ENCODE results near the gene TLNRD1. TPM values are rescaled to one million over a fixed set of nuclear protein-coding genes. Genes with fewer than 3 reads are reported as not detected.

The TLNRD1 gene
- total RNA-seq, 1 experiment from 2014 or later: 31.8 TPM

DNA sequence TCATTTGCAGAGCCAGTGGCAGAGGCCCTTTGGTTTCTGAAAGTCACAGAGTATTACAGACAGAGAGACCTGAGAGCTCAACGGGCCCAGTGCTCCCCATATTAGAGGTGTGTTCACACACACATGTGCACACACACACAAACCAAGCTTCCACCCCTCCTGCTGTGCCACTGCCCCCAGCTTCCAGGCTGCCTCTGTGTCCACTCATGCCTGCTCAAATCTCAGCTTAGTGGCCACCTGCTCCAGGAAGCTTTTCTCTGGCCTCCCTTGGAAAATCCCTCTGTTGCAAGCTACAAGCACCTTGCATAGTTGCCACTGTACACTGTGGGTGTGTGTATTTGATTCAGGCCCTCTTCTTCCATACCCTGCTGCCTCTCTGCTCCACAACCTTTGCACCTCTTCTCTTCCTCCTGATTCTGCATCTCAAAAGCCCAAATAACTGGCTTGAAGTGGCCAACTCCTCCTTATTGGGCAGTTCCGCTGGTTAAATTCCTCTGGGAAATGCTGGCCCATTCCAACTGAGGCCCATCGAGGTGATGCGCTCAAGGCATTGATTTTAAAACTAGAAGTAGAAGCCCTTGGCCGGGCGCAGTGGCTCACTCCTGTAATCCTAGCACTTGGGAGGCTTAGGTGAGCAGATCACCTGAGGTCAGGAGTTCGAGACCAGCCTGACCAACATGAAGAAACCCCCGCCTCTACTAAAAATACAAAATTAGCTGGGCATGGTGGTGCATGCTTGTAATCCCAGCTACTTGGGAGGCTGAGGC lies 34.1 kb upstream of the TLNRD1 start:
- BruUV-seq (replicated peaks): no TSS peak
- CTCF ChIA-PET: interaction anchor here (1.1 kb wide), 1 partner anchor 187 kb away, joined by 3 read pairs; the partner anchor contains the start of gene CEMIP
- DNase-seq: no peak
- TF ChIP-seq, protein P1, sequence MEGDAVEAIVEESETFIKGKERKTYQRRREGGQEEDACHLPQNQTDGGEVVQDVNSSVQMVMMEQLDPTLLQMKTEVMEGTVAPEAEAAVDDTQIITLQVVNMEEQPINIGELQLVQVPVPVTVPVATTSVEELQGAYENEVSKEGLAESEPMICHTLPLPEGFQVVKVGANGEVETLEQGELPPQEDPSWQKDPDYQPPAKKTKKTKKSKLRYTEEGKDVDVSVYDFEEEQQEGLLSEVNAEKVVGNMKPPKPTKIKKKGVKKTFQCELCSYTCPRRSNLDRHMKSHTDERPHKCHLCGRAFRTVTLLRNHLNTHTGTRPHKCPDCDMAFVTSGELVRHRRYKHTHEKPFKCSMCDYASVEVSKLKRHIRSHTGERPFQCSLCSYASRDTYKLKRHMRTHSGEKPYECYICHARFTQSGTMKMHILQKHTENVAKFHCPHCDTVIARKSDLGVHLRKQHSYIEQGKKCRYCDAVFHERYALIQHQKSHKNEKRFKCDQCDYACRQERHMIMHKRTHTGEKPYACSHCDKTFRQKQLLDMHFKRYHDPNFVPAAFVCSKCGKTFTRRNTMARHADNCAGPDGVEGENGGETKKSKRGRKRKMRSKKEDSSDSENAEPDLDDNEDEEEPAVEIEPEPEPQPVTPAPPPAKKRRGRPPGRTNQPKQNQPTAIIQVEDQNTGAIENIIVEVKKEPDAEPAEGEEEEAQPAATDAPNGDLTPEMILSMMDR (IDR thresholded peaks at IDR 0.05; ENCODE audit: unreplicated experiment): no peak
- Mint-ChIP-seq H3K4me3 (ENCODE audit: low read depth, unreplicated experiment) (no peak overlapping the region), H3K4me1 (ENCODE audit: low read depth, unreplicated experiment) (peaks cover 19% of the 10 kb centered on the region), H3K27me3 (ENCODE audit: unreplicated experiment) (no peaks in the 10 kb centered on the region), H3K27ac (ENCODE audit: unreplicated experiment) (no peak overlapping the region), H3K36me3 (ENCODE audit: insufficient read depth, unreplicated experiment) (peaks cover 31% of the 10 kb centered on the region), H3K9me3 (ENCODE audit: low read depth, unreplicated experiment) (no peaks in the 10 kb centered on the region)
- intact Hi-C loops (cut with micrococcal nuclease; ENCODE audit: unreplicated experiment): no loop called here

DNA sequence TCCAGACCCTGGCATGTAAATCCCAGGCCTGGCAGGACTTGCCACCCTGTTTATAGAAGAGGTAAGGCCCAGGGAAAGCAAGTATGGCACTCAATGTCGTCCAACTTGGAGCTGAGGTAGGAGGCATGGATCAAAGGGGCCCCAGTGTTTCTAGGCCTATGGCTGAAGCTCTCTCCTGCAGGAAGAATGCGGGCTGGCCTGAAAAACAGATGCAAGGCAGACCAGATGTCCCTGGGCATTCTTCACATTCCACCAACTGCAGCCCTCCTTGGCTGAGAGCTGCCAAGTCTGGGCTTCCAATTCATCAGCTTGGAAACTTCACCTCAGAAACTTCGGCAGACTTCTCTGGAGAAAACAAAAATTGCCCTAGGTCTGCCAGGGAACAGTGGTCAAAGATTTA lies 33.3 kb upstream of the TLNRD1 start:
- Mint-ChIP-seq H3K9me3 (ENCODE audit: low read depth, unreplicated experiment) (no peaks in the 10 kb centered on the region), H3K4me1 (ENCODE audit: low read depth, unreplicated experiment) (peaks cover 23% of the 10 kb centered on the region), H3K27ac (ENCODE audit: unreplicated experiment) (no peak overlapping the region), H3K4me3 (ENCODE audit: low read depth, unreplicated experiment) (no peak overlapping the region), H3K27me3 (ENCODE audit: unreplicated experiment) (no peaks in the 10 kb centered on the region), H3K36me3 (ENCODE audit: insufficient read depth, unreplicated experiment) (peaks cover 31% of the 10 kb centered on the region)
- TF ChIP-seq, protein P1 (IDR thresholded peaks at IDR 0.05; ENCODE audit: unreplicated experiment): no peak
- no TSS peak for BruUV-seq (replicated peaks)
- CTCF ChIA-PET: no interaction called here
- intact Hi-C loops (cut with micrococcal nuclease; ENCODE audit: unreplicated experiment): no loop called here
- DNase-seq: no peak

DNA sequence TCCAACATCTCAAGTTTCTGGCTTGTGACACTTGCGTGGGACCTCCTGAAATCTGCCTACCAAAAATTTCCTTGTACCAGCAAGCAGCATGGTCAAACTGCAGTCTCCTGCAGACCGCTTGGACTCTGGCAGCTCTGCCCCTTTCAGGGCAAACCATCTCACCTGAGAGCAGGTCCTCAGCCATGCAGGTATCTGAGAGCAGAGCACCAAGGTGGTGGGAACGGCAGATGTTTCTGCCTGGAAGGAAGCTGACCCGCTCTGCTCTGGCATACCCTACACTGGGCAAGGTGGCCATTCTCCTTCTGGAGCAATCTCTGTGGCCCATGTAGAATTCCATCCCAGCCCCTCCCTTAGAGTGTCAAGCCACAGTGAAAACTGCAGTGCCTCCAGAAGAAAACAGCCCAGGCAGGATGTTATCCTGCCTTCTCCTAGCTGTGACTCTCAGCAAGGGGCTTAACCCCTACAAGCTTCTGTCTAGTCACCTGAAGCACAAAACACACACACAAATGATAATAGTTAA lies 32.7 kb upstream of the TLNRD1 start:
- H3K36me3 Mint-ChIP-seq (ENCODE audit: insufficient read depth, unreplicated experiment): peaks cover 31% of the 10 kb centered on the region
- no peaks in the 10 kb centered on the region for H3K27me3 Mint-ChIP-seq (ENCODE audit: unreplicated experiment)
- no peak overlapping the region for H3K27ac Mint-ChIP-seq (ENCODE audit: unreplicated experiment)
- intact Hi-C loops (cut with micrococcal nuclease; ENCODE audit: unreplicated experiment): no loop called here
- no peaks in the 10 kb centered on the region for H3K9me3 Mint-ChIP-seq (ENCODE audit: low read depth, unreplicated experiment)
- no TSS peak for BruUV-seq (replicated peaks)
- CTCF ChIA-PET: no interaction called here
- no peak for DNase-seq
- H3K4me3 Mint-ChIP-seq (ENCODE audit: low read depth, unreplicated experiment): no peak overlapping the region
- H3K4me1 Mint-ChIP-seq (ENCODE audit: low read depth, unreplicated experiment): peaks cover 23% of the 10 kb centered on the region
- TF ChIP-seq, protein P1 (IDR thresholded peaks at IDR 0.05; ENCODE audit: unreplicated experiment): no peak

DNA sequence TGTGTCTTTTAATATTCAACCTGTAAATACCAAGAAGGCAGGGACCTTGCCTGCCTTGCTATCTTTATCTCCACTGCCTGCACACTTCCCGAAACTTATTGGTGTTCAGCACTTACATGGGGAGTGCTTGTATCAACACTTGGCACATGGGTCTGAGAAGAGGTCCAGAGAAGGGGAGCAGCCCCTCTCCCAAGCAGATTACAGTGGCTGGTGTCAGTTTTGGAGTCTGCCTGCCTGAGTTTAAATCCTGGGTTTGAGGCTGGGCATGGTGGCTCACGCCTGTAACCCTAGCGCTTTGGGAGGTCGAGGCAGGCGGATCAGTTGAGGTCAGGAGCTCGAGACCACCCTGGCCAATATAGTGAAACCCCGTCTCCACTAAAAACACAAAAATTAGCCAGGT lies 31.4 kb upstream of the TLNRD1 start:
- TF ChIP-seq, protein P1 (IDR thresholded peaks at IDR 0.05; ENCODE audit: unreplicated experiment): no peak
- DNase-seq: no peak
- intact Hi-C loops (cut with micrococcal nuclease; ENCODE audit: unreplicated experiment): no loop called here
- no peak overlapping the region for H3K27ac Mint-ChIP-seq (ENCODE audit: unreplicated experiment)
- H3K36me3 Mint-ChIP-seq (ENCODE audit: insufficient read depth, unreplicated experiment): peaks cover 32% of the 10 kb centered on the region
- H3K4me1 Mint-ChIP-seq (ENCODE audit: low read depth, unreplicated experiment): peaks cover 23% of the 10 kb centered on the region
- no TSS peak for BruUV-seq (replicated peaks)
- H3K27me3 Mint-ChIP-seq (ENCODE audit: unreplicated experiment): no peaks in the 10 kb centered on the region
- CTCF ChIA-PET: interaction anchor here (0.6 to 2.2 kb wide), 9 partner anchors 10 to 404 kb away, joined by 3 to 27 read pairs (median 4); partner anchors contain the start of gene CEMIP
- H3K4me3 Mint-ChIP-seq (ENCODE audit: low read depth, unreplicated experiment): no peak overlapping the region
- no peaks in the 10 kb centered on the region for H3K9me3 Mint-ChIP-seq (ENCODE audit: low read depth, unreplicated experiment)

Measured in Calu3 (cell line).